Measurements from ENCODE around the gene EFCAB7. TPM values are rescaled to one million over a fixed set of nuclear protein-coding genes. Genes with fewer than 3 reads are reported as not detected.

EFCAB7 gene
- total and polyA plus RNA-seq, 2 of the 4 experiments (the other 2 are of a cell fraction): 2.3 TPM

GRCh38 chr1:63621075-63621474 lies 97.8 kb downstream of the EFCAB7 start:
- Histone ChIP-seq H2AFZ (replicated peaks; ENCODE audit: low read length, poor library complexity) (no peak overlapping the region), H2AK5ac (ENCODE audit: low read depth, low read length) (no peak overlapping the region), H3K79me1 (ENCODE audit: low read depth in 1 of 2, low read length in 2 of 2) (peaks cover 17 to 23% of the 10 kb centered on the region in 2 experiments), H3K9me1 (ENCODE audit: insufficient read depth, low read length) (0 out of 2 replicates have a peak, but pooled peaks cover 5% of the 10 kb centered on the region), H3K4me3 (ENCODE audit: insufficient read depth, low read depth, low read length) (no peak overlapping the region), H3K14ac (replicated peaks; ENCODE audit: low read depth, low read length) (no peak overlapping the region), H3K56ac (ENCODE audit: extremely low read depth, insufficient read depth, low read length) (no peak overlapping the region), H2AK9ac (replicated peaks; ENCODE audit: low read depth, low read length, poor library complexity) (no peak overlapping the region), H2BK5ac (ENCODE audit: low read depth, low read length, poor library complexity, severe bottlenecking) (no peak overlapping the region), H3K9ac (ENCODE audit: low read depth, low read length) (no peak overlapping the region), H3K4ac (ENCODE audit: low read depth, low read length) (no peak overlapping the region; the same call in 1 of the 2 replicates), H3K36me3 (ENCODE audit: control insufficient read depth, insufficient read depth, low read length) (no peaks in the 10 kb centered on the region), H4K8ac (ENCODE audit: low read depth in 2 of 2, low read length in 2 of 2) (no peak overlapping the region), H2BK15ac (ENCODE audit: low read depth, low read length) (no peak overlapping the region), H2BK120ac (ENCODE audit: low read depth, low read length) (no peak overlapping the region), H3K18ac (ENCODE audit: low read depth, low read length) (no peak overlapping the region), H4K91ac (ENCODE audit: insufficient read depth, low read depth, low read length) (no peak overlapping the region), H2BK20ac (ENCODE audit: low read depth, low read length) (no peak overlapping the region), H3K9me3 (ENCODE audit: control insufficient read depth, insufficient read depth, low read length) (no peaks in the 10 kb centered on the region), H3K23ac (ENCODE audit: low read depth, low read length) (no peak overlapping the region), H3K4me2 (ENCODE audit: low read depth, low read length) (no peak overlapping the region), H3K27me3 (ENCODE audit: control insufficient read depth, insufficient read depth, low read length) (no peaks in the 10 kb centered on the region), H4K20me1 (ENCODE audit: insufficient read depth, low read length) (0 out of 2 replicates have a peak, but pooled peaks cover 4% of the 10 kb centered on the region), H4K5ac (ENCODE audit: low read depth, low read length) (no peak overlapping the region), H3K27ac (ENCODE audit: insufficient read depth, low read length) (no peak overlapping the region), H3K4me1 (ENCODE audit: control insufficient read depth, insufficient read depth, low read length) (peaks cover 8% of the 10 kb centered on the region)
- POLR2A ChIA-PET (ENCODE audit: unreplicated experiment): no interaction called here
- no TSS peak for BruUV-seq (replicated peaks)
- TF ChIP-seq, protein P1, sequence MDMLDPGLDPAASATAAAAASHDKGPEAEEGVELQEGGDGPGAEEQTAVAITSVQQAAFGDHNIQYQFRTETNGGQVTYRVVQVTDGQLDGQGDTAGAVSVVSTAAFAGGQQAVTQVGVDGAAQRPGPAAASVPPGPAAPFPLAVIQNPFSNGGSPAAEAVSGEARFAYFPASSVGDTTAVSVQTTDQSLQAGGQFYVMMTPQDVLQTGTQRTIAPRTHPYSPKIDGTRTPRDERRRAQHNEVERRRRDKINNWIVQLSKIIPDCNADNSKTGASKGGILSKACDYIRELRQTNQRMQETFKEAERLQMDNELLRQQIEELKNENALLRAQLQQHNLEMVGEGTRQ (IDR thresholded peaks at IDR 0.05; ENCODE audit: low read depth, low read length): no peak
- no peak for TF ChIP-seq CHD1 (IDR thresholded peaks at IDR 0.05; ENCODE audit: low read depth, low read length)
- TF ChIP-seq RCOR1 (IDR thresholded peaks at IDR 0.05; ENCODE audit: insufficient replicate concordance, low read length): no peak
- TF ChIP-seq BHLHE40 (IDR thresholded peaks at IDR 0.05; ENCODE audit: low read depth, low read length): no peak
- TF ChIP-seq RFX5 (IDR thresholded peaks at IDR 0.05; ENCODE audit: low read depth, low read length): no peak
- TF ChIP-seq MAZ (IDR thresholded peaks at IDR 0.05; ENCODE audit: borderline replicate concordance, low read depth, low read length): no peak
- no peak for TF ChIP-seq CEBPB (IDR thresholded peaks at IDR 0.05; ENCODE audit: low read depth, low read length)
- TF ChIP-seq MAFK (IDR thresholded peaks at IDR 0.05; ENCODE audit: low read depth, low read length): no peak
- TF ChIP-seq, protein P2, sequence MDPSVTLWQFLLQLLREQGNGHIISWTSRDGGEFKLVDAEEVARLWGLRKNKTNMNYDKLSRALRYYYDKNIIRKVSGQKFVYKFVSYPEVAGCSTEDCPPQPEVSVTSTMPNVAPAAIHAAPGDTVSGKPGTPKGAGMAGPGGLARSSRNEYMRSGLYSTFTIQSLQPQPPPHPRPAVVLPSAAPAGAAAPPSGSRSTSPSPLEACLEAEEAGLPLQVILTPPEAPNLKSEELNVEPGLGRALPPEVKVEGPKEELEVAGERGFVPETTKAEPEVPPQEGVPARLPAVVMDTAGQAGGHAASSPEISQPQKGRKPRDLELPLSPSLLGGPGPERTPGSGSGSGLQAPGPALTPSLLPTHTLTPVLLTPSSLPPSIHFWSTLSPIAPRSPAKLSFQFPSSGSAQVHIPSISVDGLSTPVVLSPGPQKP (IDR thresholded peaks at IDR 0.05; ENCODE audit: borderline replicate concordance, low read depth, low read length): no peak
- no peak for TF ChIP-seq POLR2A (IDR thresholded peaks at IDR 0.05; ENCODE audit: low read depth, low read length)
- no peak for TF ChIP-seq FOS (IDR thresholded peaks at IDR 0.05; ENCODE audit: low read depth, low read length)
- no peak for TF ChIP-seq SMC3 (IDR thresholded peaks at IDR 0.05; ENCODE audit: low read depth, low read length)
- TF ChIP-seq MXI1 (IDR thresholded peaks at IDR 0.05; ENCODE audit: borderline replicate concordance, low read depth, low read length): no peak
- 70% methylated on average over 2 of the region's 3 CpGs; no CpG with 5 or more reads in 1 of the 2 experiments for WGBS, 2 experiments (ENCODE audit: extremely low coverage in 2 of 2, insufficient read length in 1 of 2)
- dilution Hi-C loops (cut with HindIII; ENCODE audit: low sequenced_read_pairs, unreplicated experiment): no loop called here
- intact Hi-C loops (cut with micrococcal nuclease): no loop called here
- ATAC-seq (ENCODE audit: low read depth) (no peak), DNase-seq (no peak)
- in situ Hi-C loops (cut with MboI; ENCODE audit: low sequenced_read_pairs): no loop called here
- CTCF ChIA-PET: interaction anchor here (0.6 to 1.0 kb wide), 3 partner anchors 61 to 71 kb away, joined by 3 to 6 read pairs (median 5); no protein-coding TSS in a partner anchor

All from IMR-90 (cell line).